ENCODE results near the gene TRIP10.
"Not testable (repeated sequence)": the region's sequence is repeated elsewhere in the genome, so short reads cannot be mapped to it uniquely, and the experiment has no call there.

TRIP10 gene

DNA sequence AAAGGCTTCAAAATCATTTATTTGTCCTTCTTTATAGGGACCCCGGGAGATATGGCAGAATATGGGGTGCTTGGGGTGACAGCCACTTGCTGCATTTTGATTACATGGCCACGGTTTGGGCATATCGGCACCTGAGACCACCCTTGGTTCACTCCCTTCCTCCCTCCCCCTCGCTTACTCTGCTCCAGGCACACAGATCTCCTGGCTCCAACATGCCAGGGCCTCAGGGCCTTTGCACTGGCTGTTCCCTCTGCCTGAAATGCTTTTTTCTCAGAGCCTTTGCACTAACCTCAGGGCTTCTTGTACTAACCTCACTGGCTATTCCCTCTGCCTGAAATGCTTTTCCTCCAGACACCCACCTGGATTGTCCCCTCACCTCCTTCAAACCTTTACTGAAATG, 56.8 kb downstream of the TRIP10 start:
- DNase-seq (ENCODE audit: low read depth in 2 of 2) = no peak

DNA sequence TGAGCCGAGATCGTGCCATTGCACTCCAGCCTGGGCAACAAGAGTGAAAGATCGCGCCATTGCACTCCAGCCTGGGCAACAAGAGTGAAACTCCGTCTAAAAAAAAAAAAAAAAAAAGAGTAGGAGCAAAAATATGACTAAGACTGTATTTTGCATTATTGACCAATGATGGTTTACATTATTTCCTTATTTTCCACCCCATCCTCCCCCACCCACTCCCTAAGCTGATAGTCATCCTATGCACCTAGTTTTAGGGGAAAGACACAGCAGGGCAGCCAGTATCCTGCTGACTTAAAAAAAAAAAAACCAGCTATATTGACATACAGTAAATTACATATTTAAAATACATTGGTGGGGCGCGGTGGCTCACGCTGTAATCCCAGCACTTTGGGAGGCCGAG, 58.2 kb downstream of the TRIP10 start:
- no peak for DNase-seq (ENCODE audit: low read depth in 2 of 2)

GRCh38 chr19:6800160-6800790, 60.8 kb downstream of the TRIP10 start:
- not testable (repeated sequence) for DNase-seq (ENCODE audit: low read depth in 2 of 2)

DNA sequence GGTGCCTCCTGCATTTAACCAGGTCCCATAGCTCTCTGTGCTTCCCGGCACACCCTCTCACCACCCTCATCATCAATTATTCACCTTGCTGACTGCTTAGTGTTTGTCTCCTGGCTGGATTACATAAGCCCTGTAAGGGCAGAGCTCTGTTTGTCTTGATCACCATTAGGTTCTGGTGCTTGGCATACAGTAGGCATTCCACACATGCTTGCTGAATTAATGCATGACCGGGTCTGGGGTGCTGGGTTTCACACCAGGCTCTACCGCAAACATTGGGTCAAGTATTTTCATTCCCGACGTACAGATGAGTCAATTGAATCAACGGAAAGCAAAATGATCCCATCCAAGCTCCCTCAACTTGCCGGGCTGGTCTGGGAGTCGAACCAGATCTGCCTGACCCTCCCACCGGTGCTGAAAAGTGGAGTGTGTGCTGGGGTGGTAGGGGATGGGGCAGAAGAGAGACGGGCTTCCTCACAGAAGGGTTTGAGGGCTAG, 61.6 kb downstream of the TRIP10 start:
- DNase-seq (ENCODE audit: low read depth in 2 of 2) = no peak

Measured in stimulated activated CD4-positive, alpha-beta T cell treated with anti-CD3 and anti-CD28 coated beads, Interleukin-15, amount 100 ng/mL, for 48 hours (primary cell).